OCI-M1 (cell line): Measurements from ENCODE around the gene IRAK1.

Experiments
- DNase-seq: peaks from one replicate; lab custom pipeline; 2025; lab: John Stamatoyannopoulos, UW

Gene IRAK1

GRCh38 chrX:154019061-154019621, 561 bp downstream of the IRAK1 start:
- no peak for DNase-seq

- DNase-seq, result no peak
Measured at GRCh38 chrX:154018518-154019060, 1.1 kb downstream of the IRAK1 start.

DNA sequence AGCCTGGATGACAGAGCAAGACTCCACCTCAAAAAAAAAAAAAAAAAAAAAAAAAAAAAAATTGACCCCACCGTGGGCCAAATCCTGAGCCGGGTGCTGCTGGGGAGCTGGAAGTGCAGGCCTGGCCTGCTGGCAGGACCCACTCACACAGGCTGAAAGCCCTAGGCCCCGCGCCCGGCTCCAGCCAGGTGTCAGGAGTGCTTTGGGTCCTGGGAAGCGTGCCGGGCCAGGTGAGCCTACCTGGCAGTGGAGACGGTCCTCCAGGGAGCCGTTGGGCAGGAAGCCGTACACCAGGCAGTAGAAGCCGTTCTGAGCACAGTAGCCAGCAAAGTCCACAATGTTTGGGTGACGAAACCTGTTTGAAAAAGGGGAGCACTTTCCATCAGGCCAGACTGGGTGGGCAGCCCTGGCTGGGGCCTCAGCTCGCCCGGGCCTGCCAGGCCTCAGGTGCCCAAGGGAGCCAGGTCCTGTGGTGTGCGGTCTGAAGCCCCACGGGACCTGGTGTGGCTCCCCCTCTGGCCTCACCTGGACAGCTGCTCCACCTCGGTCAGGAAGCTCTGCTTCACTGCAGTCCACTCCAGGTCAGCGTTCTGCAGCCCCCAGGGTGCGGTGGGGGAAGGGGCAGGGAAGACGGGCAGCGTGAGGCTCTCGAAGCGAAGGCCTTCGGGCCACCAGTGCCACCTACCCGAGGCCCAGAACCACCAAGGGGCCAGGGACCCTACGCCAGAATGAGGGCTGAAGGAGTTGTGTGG, 1.8 kb downstream of the IRAK1 start:
- DNase-seq, result no peak

GRCh38 chrX:154016366-154017076, 3.2 kb downstream of the IRAK1 start:
- no peak for DNase-seq

DNA sequence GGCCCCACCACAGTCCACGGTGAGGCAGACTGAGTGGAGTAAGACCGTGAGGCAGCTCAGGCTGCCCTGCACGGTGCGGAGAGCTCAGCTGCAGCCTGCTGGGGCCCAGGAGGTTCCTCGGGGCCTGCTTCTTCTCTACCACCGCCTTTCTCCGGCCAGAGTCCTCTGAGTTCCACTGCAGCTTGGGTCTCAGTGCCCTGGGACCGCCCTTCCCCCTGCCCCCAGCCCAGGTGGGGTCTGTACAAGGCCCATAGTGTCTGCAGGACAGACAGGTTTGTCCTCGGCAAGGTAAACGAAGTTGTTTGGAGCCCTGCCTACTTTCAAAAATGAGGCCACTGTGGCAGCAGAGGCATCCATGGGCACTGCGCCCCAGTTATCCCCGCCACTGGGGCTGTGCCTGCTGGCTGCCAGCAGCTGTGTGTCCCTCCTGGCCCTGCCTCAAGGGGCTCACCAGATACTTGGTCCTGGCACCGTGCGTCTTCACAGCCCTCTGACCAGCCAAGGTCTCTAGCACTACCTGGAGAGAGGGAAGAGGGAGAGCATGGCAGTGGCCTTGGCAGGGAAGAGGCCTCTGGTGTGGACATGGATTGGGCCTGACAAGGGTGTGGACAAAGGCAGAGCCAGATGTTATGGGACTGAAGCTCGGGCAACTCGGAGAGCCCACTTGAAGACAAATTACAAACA, 4.0 kb downstream of the IRAK1 start:
- no peak for DNase-seq

DNA sequence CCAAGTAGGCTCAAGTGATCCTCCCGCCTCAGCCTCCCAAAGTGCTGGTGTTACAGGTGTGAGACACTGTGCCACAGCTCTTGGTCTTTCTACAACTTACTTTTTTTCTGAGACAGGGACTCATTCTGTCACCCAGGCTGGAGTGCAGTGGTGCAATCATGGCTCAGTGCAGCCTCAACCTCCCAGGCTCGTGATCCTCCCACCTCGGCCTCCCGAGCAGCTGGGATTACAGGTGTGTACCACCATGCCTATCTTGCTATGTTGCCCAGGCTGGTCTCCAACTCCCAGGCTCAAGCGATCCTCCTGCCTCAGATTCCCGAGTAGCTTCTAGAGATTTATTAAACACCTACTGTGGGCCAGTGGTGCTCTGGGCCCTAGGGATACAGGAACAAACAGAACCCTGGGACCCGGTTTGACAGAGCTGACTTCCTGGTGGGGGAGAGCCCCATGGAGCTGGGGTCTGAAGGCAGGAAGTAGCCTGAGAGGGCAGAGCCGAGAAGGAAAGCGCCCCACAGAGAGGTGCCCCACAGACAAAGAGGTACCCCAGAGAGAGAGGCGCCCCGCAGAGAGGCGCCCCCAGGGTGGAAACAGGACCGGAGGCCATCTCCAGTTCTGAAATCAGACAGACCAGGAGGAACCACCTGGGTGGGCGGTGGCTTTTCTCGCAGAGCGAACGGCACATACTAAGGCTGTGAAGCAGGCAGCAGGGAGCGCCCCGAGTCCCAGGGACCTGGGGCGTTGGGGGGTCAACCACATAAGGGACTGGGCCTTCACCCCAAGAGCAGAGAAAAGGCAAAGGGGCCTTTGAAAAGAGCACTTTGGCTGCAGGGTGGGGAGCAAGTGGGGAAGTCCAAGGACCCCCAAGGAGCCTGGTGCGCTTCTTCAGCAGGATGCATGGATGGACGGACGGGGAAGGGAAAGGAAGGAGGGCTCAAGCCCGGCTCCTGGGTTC, 5.0 kb downstream of the IRAK1 start:
- no peak for DNase-seq

DNA sequence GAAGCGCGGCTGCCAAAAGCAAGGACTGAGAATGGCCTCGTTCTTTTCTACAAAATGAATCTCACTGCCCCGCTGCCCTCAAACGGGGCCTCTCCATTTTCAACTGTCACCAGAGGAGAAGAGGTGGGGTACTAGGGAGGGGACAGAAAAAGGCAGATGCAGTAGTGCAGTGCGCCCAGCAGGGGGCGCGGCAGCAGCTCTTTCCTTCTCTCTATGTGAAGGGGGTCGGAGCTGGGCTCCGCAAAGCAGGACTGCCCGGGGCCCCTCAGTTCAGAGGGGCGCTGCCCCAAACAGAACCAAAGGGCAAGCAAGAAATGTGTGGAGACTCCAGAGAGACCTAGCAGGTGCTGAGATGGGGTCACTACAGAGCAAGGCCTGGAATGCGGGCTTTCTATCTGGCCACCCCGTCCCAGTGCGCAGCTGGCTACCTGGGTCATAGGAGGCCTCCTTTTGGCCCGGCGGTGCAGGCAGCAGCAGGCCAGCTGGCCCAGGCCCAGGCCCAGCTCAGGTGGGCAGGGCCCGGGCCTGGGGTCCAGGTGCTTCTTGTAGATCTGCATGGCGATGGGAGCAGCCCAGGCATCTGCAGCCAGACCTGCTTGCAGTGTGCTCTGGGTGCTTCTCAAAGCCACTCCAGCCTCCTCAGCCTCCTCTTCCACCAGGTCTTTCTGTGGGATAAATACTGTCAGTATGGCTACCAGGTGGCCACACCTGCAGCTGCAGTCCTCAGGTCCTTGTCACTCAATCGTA, 5.9 kb downstream of the IRAK1 start:
- peak; percentile 53 for DNase-seq

- no peak for DNase-seq
Measured at GRCh38 chrX:154013001-154013421, 6.7 kb downstream of the IRAK1 start.

GRCh38 chrX:154012336-154012991, 7.2 kb downstream of the IRAK1 start:
- DNase-seq, result no peak

GRCh38 chrX:154011376-154012335, 8.0 kb downstream of the IRAK1 start:
- DNase-seq, result no peak

DNA sequence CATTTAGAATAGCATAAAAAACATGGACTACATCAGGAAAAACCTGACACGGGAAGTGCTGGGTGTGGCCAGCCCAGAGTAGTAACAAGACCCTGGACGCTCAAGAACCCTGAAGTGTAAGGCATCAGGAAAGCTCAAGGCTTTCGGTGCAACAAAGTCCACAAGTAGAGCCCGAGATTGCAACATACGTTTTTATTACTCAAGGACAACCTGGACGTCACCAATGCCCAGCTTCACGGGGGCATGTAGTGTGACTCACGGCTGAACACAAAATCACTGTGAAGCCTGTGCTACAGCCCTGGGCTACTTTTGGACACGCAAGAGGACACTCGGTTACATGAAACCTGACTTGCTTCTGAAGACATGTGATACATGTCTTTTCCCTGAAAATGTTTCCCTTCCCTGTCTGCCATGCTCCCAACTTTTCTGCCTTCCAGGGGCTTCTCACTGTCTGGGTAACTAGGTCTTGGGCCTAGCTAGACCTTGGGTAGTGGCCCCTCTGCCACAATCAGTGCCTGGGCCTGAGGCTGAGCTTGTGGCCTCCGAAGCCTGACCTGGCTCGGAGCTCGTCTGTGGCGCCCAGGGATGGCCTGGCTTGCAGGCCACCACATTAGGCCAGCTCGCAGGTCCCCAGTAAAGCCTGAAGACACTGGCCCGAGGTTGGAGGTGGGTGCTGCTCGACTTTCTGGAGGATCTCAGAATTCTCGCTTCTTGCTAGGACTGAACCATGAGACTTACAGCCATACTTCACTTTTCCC, 9.2 kb downstream of the IRAK1 start:
- no peak for DNase-seq

DNA sequence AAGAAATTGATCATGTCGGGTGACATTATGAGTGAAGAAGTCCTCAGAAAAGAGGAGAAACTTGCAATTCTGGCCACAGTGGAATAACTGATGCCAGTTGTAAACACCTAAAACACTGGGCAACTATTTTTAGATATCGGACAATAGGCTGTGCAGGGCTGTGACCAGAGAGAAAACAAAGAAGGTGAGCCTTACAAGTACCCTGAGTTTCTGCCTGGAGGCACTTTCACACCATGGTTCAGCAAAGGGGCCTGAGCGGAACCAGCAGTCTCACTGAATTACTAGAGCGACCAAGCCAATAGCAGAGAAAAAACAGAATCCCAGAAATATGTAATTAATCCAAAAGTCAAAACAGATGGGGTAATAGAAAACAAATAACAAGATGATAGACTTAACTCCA, 11.2 kb downstream of the IRAK1 start:
- DNase-seq, result no peak

- no peak for DNase-seq
Measured at GRCh38 chrX:154006947-154007346, 12.8 kb downstream of the IRAK1 start.

- no peak for DNase-seq
Measured at GRCh38 chrX:154004315-154004714, 15.4 kb downstream of the IRAK1 start.

DNA sequence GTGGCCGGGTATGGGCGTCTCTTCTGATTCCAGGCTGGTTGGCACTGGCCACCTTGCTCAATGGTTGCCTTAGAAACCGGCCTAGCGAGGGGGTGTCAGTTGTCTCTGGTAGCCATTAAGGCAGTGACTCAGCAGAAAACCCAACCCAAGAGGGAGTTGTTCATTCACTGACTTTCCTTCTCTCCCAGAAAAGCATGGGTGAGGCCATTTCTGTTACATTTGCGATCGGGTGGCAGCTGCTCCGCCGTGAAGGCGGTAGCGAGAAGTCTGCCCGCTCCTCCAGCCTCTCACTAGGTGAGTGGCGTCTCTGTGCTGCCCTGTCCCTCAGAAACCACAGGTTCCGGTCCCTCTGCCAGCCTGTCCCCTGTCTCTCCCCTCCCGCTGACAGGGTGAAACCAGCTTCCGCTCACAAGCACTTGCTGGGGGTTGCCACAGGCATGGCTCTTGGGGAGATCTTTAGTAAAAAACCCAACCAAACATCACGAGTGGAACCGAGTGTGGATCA, 17.4 kb downstream of the IRAK1 start:
- peak; percentile 77 for DNase-seq

DNA sequence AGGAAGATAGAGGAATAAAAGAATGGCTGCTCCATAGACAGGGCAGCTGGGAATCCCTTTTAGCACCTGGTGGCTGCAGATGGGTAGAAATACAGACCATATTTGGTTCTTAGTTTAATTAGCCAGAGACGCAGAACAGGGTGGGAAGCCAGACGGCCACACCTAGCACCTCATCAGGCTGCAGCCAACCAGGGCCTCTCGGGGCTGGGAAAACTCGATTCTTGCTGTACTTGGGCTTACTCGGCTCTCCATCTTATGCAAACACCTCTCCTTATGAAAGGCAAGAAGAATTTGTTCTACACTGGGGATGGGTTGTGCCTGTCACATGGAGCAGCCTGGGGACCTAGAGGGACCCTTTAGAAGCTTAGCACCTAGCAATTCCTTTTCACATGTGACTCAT, 19.7 kb downstream of the IRAK1 start:
- DNase-seq, result no peak

- no peak for DNase-seq
Measured at GRCh38 chrX:153999359-154000037, 20.2 kb downstream of the IRAK1 start.
